ENCODE measurements around the gene CROCC. TPM values are rescaled to one million over a fixed set of nuclear protein-coding genes. Genes with fewer than 3 reads are reported as not detected.

CROCC gene
- total and polyA plus RNA-seq, 9 donors = 15.2 to 33.1 (median 25.4) TPM

Other genes starting within 250 kb of the CROCC start
- gene RNU1-4, start 181.4 kb upstream of the CROCC start, total RNA-seq = 2,384 TPM
- not detected for gene RNU1-4, start 181.4 kb upstream of the CROCC start, polyA plus RNA-seq (ENCODE audit: insufficient read depth in 1 of 8, insufficient read length in 8 of 8, low replicate concordance in 1 of 8)
- 2,384 TPM for gene RNU1-2, start 26.0 kb upstream of the CROCC start, total RNA-seq
- gene RNU1-2, start 26.0 kb upstream of the CROCC start, polyA plus RNA-seq (ENCODE audit: insufficient read depth in 1 of 8, insufficient read length in 8 of 8, low replicate concordance in 1 of 8) = not detected
- gene MFAP2, start 58.7 kb downstream of the CROCC start, total RNA-seq = 89.3 TPM
- gene MFAP2, start 58.7 kb downstream of the CROCC start, polyA plus RNA-seq (ENCODE audit: insufficient read depth in 1 of 8, insufficient read length in 8 of 8, low replicate concordance in 1 of 8) = 100 to 1,000 TPM in 6 of 8 donors, 10 to 100 TPM in 2; 50.1 to 150 (median 113) TPM
- gene ATP13A2, start 90.0 kb downstream of the CROCC start, total RNA-seq = 8.8 TPM
- 10 to 100 TPM; 19.2 to 25.0 (median 21.7) TPM for gene ATP13A2, start 90.0 kb downstream of the CROCC start, polyA plus RNA-seq (ENCODE audit: insufficient read depth in 1 of 8, insufficient read length in 8 of 8, low replicate concordance in 1 of 8)
- 103 TPM for gene SDHB, start 132.1 kb downstream of the CROCC start, total RNA-seq
- gene SDHB, start 132.1 kb downstream of the CROCC start, polyA plus RNA-seq (ENCODE audit: insufficient read depth in 1 of 8, insufficient read length in 8 of 8, low replicate concordance in 1 of 8) = 100 to 1,000 TPM in 3 of 8 donors, 10 to 100 TPM in 5; 83.6 to 118 (median 92.6) TPM
- 37.2 TPM for gene PADI2, start 197.5 kb downstream of the CROCC start, total RNA-seq
- gene PADI2, start 197.5 kb downstream of the CROCC start, polyA plus RNA-seq (ENCODE audit: insufficient read depth in 1 of 8, insufficient read length in 8 of 8, low replicate concordance in 1 of 8) = 10 to 100 TPM; 46.7 to 81.7 (median 69.7) TPM

All from muscle of leg (tissue), 9 donors.